RWPE2 (cell line): ENCODE data around the gene LASP1NB.

Source experiments
- ATAC-seq: fragments of 200-7000 bp; cut with Tn5 transposase; 3 replicates; pipeline ENCODE4 v1.9.1; 2021; ENCODE audit warnings: low read depth
- DNase-seq: peaks from one replicate; pipeline ENCODE4 v3.0.0-alpha.2; 2020; ENCODE audit warnings: low spot score
- H3K27ac ChIP-seq: fragments of 450-650 bp; 2 replicates; pipeline ENCODE4 v1.5.1; 2017; ENCODE audit warnings: mild to moderate bottlenecking; ENCODE audit not compliant: poor library complexity, severe bottlenecking
- H3K27me3 ChIP-seq: fragments of 250-450 bp; sonication (Bioruptor Pico); 2 replicates; pipeline ENCODE4 v1.5.1; 2021; ENCODE audit warnings: mild to moderate bottlenecking, moderate library complexity; ENCODE audit not compliant: insufficient read depth, poor library complexity, severe bottlenecking
- H3K36me3 ChIP-seq: fragments of 250-450 bp; sonication (Bioruptor Pico); 2 replicates; pipeline ENCODE4 v1.5.1; 2020; ENCODE audit warnings: low read depth, mild to moderate bottlenecking, moderate library complexity
- H3K4me1 ChIP-seq: fragments of 250-450 bp; sonication (Bioruptor Pico); 2 replicates; pipeline ENCODE4 v1.5.1; 2021; ENCODE audit warnings: mild to moderate bottlenecking, moderate library complexity; ENCODE audit not compliant: insufficient read depth, poor library complexity, severe bottlenecking
- H3K4me3 ChIP-seq: fragments of 250-450 bp; sonication (Bioruptor Pico); 2 replicates; pipeline ENCODE4 v1.5.1; 2021; ENCODE audit warnings: mild to moderate bottlenecking, moderate library complexity; ENCODE audit not compliant: severe bottlenecking
- H3K9me3 ChIP-seq: fragments of 250-450 bp; sonication (Bioruptor Pico); 2 replicates; pipeline ENCODE4 v1.5.1; 2021; ENCODE audit warnings: mild to moderate bottlenecking, moderate library complexity; ENCODE audit not compliant: severe bottlenecking
- TF ChIP-seq, protein P1 (sequence below): fragments of 450-650 bp; IDR thresholded peaks from one replicate; pipeline ENCODE4 v1.5.1; 2017; ENCODE audit warnings: mild to moderate bottlenecking, moderate library complexity; ENCODE audit not compliant: poor library complexity, severe bottlenecking

LASP1NB gene

DNA sequence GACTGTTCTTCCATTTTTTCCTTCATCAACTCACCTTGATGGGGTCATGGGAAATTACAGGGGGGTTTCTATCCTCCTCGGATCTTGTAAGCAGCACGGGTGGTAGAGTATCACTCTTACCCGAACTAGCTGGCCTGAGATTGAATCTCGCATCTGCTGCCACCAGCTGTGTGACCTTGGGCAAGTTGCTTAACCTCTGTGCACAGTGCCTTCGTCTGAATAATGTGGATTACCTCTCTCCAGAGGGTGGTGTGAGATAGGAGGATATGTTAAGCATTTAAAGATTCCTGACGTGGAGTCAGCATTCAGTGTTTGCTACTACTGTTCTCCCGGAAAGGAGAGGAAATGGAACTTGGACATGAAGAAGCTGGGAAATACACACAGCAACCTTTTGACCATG lies 31.1 kb upstream of the LASP1NB start:
- Histone ChIP-seq H3K4me1 (no peaks in the 10 kb centered on the region), H3K27me3 (no peaks in the 10 kb centered on the region), H3K27ac (no peak overlapping the region), H3K4me3 (no peak overlapping the region), H3K9me3 (no peaks in the 10 kb centered on the region), H3K36me3 (peaks cover 80% of the 10 kb centered on the region)
- DNase-seq (no peak), ATAC-seq (no peak)
- TF ChIP-seq, protein P1, sequence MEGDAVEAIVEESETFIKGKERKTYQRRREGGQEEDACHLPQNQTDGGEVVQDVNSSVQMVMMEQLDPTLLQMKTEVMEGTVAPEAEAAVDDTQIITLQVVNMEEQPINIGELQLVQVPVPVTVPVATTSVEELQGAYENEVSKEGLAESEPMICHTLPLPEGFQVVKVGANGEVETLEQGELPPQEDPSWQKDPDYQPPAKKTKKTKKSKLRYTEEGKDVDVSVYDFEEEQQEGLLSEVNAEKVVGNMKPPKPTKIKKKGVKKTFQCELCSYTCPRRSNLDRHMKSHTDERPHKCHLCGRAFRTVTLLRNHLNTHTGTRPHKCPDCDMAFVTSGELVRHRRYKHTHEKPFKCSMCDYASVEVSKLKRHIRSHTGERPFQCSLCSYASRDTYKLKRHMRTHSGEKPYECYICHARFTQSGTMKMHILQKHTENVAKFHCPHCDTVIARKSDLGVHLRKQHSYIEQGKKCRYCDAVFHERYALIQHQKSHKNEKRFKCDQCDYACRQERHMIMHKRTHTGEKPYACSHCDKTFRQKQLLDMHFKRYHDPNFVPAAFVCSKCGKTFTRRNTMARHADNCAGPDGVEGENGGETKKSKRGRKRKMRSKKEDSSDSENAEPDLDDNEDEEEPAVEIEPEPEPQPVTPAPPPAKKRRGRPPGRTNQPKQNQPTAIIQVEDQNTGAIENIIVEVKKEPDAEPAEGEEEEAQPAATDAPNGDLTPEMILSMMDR = no peak

DNA sequence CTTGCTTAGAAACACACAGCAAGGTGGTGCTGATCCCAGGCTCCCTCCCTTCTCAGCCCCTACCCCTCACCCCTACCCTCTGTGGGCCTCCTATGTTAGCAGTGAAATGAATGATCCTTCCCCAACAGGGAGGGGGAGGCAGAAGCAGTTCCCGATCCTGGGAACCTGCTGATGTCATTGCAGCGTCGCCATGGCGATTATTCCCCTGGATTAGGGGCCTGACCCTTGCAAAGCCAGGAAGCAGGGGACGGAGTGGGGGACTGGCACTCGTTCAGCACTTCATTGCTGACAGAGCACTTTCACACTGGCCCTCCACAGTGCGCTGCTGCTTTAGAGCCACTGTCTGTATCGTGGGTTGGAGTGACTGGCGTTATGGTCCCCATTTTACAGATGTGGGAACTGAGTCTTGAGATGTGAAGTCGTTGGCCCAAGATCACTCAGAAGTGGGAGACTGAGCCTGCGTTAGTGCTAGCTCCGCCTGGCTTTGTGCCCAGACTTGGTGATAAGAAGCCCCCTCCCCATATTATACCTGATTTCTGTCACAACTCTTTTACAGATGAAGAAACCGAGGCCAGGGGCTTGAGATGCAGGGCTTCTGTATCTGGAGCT lies 29.0 kb upstream of the LASP1NB start:
- TF ChIP-seq, protein P1 = no peak
- Histone ChIP-seq H3K4me3 (no peak overlapping the region), H3K36me3 (peaks cover 73% of the 10 kb centered on the region), H3K27ac (no peak overlapping the region), H3K4me1 (peaks cover 12% of the 10 kb centered on the region), H3K27me3 (no peaks in the 10 kb centered on the region), H3K9me3 (no peaks in the 10 kb centered on the region)
- ATAC-seq (no peak), DNase-seq (no peak)

DNA sequence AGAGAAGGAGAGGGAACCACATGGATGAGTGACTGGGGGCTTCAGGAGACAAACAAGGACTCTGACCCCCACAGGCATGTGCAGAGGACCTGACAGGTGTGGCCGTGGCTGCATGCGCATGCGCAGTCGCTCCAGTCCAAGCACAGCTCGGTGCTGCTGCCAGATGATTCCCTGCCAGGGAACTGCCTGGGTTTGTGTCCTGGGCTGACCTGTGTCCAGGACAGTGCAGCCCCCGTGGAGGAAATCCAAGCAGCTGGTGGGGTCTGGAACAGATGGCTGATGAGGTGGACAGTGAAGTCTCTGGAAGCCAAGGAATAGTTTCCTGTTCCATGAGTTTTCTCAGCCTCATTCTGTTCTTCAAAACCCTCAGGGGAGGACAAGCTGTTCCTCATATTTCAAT lies 28.2 kb upstream of the LASP1NB start:
- DNase-seq (no peak), ATAC-seq (no peak)
- Histone ChIP-seq H3K27ac (no peak overlapping the region), H3K4me3 (no peak overlapping the region), H3K4me1 (peaks cover 12% of the 10 kb centered on the region), H3K36me3 (peaks cover 76% of the 10 kb centered on the region), H3K9me3 (no peaks in the 10 kb centered on the region), H3K27me3 (no peaks in the 10 kb centered on the region)
- TF ChIP-seq, protein P1 = no peak

DNA sequence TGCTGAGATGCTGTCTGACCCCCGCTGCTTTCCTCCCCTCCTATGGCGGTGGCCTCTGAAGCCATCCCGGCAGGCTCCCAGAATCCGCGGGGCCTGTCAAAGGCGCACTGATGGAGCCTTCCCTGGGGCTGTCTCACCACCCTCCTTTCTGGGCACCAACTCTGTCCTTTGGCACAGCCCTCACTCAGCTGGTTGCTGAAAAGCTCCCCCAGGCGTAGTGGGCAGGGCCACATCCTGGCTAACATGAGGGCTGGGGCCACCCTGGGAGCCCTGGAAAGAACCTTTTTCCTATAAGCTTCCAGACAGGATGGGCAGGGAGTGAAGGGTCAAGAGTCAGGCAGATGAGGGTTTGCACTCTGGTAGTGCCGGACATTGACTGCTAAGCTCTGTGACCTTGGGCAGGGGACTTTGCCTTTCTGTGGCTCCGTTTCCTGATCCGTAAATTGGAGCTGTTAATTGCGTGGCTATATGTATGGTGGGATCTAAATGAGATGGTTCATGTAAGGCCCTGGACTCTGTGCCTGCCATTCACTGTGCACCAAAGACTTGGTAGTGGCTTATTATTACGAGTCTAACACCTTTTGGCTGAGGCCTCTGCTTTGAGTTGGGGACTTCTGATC lies 27.6 kb upstream of the LASP1NB start:
- H3K36me3 ChIP-seq = peaks cover 75% of the 10 kb centered on the region
- no peaks in the 10 kb centered on the region for H3K9me3 ChIP-seq
- peaks cover 12% of the 10 kb centered on the region for H3K4me1 ChIP-seq
- no peak for DNase-seq
- TF ChIP-seq, protein P1 = no peak
- no peak for ATAC-seq
- H3K27ac ChIP-seq = no peak overlapping the region
- H3K27me3 ChIP-seq = no peaks in the 10 kb centered on the region
- no peak overlapping the region for H3K4me3 ChIP-seq

DNA sequence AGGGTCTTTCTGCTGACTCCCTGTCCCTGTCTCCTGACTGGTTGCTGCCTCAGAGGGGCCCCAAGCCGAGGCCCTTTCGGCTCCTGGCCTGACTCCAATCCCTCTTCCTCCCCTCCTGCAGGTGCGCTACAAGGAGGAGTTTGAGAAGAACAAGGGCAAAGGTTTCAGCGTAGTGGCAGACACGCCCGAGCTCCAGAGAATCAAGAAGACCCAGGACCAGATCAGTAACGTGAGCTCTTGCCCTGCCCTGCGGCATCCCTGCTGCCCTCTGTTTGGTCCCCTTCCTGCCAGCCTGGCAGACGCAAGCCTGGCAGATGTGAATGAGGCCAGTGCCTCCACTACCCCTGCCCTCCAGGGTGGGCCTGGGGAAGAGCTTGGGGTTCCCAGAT lies 27.1 kb upstream of the LASP1NB start:
- Histone ChIP-seq H3K4me3 (no peak overlapping the region), H3K27me3 (no peaks in the 10 kb centered on the region), H3K4me1 (peaks cover 12% of the 10 kb centered on the region), H3K27ac (peak overlapping the region; percentile 48), H3K36me3 (peaks cover 75% of the 10 kb centered on the region), H3K9me3 (no peaks in the 10 kb centered on the region)
- no peak for ATAC-seq
- no peak for DNase-seq
- TF ChIP-seq, protein P1 = no peak
